OCI-LY1 (cell line): ENCODE results near the gene PLEKHA8.

Experiments
- H2AFZ ChIP-seq: fragments of 200-600 bp; sonication (generic), shearing (Covaris generic); 2 replicates; pipeline ENCODE4 v1.6.0; 2014; ENCODE audit warnings: antibody characterized with exemption, mild to moderate bottlenecking, low read length
- H3F3A ChIP-seq: fragments of 200-600 bp; sonication (generic), shearing (Covaris generic); 2 replicates; pipeline ENCODE4 v1.6.0; 2014; ENCODE audit warnings: mild to moderate bottlenecking, antibody characterized with exemption, low read length, moderate library complexity; ENCODE audit not compliant: insufficient read depth
- H3K27ac ChIP-seq: fragments of 200-600 bp; sonication (generic); 2 replicates; pipeline ENCODE4 v1.5.1; 2014; ENCODE audit warnings: low read length, mixed run types, mild to moderate bottlenecking, low read depth; ENCODE audit not compliant: poor library complexity, severe bottlenecking
- H3K27me3 ChIP-seq: fragments of 200-600 bp; sonication (generic); 2 replicates; pipeline ENCODE4 v1.6.0; 2014; ENCODE audit warnings: antibody characterized with exemption, mild to moderate bottlenecking, low read length, moderate library complexity; ENCODE audit not compliant: insufficient read depth
- H3K36me3 ChIP-seq: fragments of 200-600 bp; sonication (generic); 2 replicates; pipeline ENCODE4 v1.6.1; 2014; ENCODE audit warnings: mild to moderate bottlenecking, antibody characterized with exemption, low read length, moderate library complexity, mixed read lengths; ENCODE audit not compliant: insufficient read depth
- H3K4me1 ChIP-seq: fragments of 200-600 bp; sonication (generic); 2 replicates; pipeline ENCODE4 v1.5.1; 2014; ENCODE audit warnings: mild to moderate bottlenecking, low read length, moderate library complexity; ENCODE audit not compliant: insufficient read depth, severe bottlenecking
- H3K4me2 ChIP-seq: fragments of 200-600 bp; sonication (generic), shearing (Covaris generic); 2 replicates; pipeline ENCODE4 v1.6.1; 2014; ENCODE audit warnings: low read length
- H3K4me3 ChIP-seq: fragments of 200-600 bp; sonication (generic); 2 replicates; pipeline ENCODE4 v1.5.1; 2014; ENCODE audit warnings: low read length, low read depth, mild to moderate bottlenecking, mixed read lengths; ENCODE audit not compliant: poor library complexity, severe bottlenecking
- H3K79me2 ChIP-seq: fragments of 200-600 bp; shearing (Covaris generic); 2 replicates; pipeline ENCODE4 v1.6.1; 2016; ENCODE audit warnings: mixed run types, low read length, mixed read lengths; ENCODE audit not compliant: insufficient read depth
- H3K9ac ChIP-seq: fragments of 200-600 bp; sonication (generic), shearing (Covaris generic); 2 replicates; pipeline ENCODE4 v1.6.1; 2014; ENCODE audit warnings: mild to moderate bottlenecking, low read length, mixed read lengths
- H3K9me2 ChIP-seq: fragments of 200-600 bp; sonication (generic), shearing (Covaris generic); 2 replicates; pipeline ENCODE4 v1.6.1; 2014; ENCODE audit warnings: low read depth, mild to moderate bottlenecking, low read length, mixed read lengths
- H3K9me3 ChIP-seq: fragments of 200-600 bp; shearing (Covaris generic); 2 replicates; pipeline ENCODE4 v1.6.1; 2014; ENCODE audit warnings: low read length, mixed read lengths
- H4K20me1 ChIP-seq: fragments of 200-600 bp; sonication (generic), shearing (Covaris generic); 2 replicates; pipeline ENCODE4 v1.6.0; 2016; ENCODE audit warnings: mild to moderate bottlenecking, low read length; ENCODE audit not compliant: insufficient read depth
- EZH2 ChIP-seq: fragments of 200-600 bp; sonication (generic), shearing (Covaris generic); IDR thresholded peaks from 2 replicates; pipeline ENCODE4 v1.8.0; 2017; ENCODE audit warnings: borderline replicate concordance, mixed run types, mild to moderate bottlenecking, antibody characterized with exemption, low read length, moderate library complexity, mixed read lengths
- TF ChIP-seq, protein P1 (sequence below): fragments of 200-600 bp; sonication (generic), shearing (Covaris generic); IDR thresholded peaks from 2 replicates; pipeline ENCODE4 v1.5.1; 2017; ENCODE audit warnings: mild to moderate bottlenecking, antibody characterized with exemption, low read length, moderate library complexity, mixed read lengths

PLEKHA8 gene

DNA sequence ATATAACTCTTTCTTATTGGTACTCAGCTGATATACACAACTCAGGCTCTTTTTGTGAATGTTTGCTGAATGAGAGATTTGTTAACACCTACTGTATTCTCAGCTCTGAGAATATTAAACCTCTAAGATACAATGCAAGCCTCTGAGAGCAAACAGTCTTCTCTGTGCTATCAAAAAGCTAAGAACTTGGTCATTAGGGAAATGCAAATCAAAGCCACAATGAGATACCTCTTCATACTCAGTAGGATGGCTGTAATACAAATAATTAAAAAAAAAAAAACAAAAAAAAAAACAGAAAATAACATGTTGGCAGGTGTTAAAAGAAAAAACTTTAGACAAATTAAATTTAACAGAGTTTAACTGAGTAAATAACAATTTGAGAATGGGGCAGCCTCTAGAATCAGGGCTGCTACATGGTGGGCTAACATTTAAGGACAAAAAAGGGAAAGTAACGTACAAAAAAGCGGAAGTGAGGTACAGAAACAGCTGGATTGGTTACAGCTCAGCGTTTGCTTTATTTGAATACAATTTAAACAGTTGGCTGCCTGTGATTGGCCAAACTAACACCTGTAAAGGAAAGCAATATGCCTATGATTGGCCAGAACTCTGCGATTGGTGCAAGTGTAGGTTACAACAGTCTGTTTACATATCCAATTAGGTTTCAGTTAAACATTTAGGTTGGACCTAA lies 91.8 kb downstream of the PLEKHA8 start:
- Histone ChIP-seq H3K4me1 (peaks cover 8% of the 10 kb centered on the region), H3F3A (peaks cover 4% of the 10 kb centered on the region; the same call in 1 of the 2 replicates), H4K20me1 (no peaks in the 10 kb centered on the region), H3K79me2 (no peaks in the 10 kb centered on the region), H3K9ac (no peak overlapping the region), H3K9me3 (no peaks in the 10 kb centered on the region), H3K9me2 (no peaks in the 10 kb centered on the region), H3K4me2 (no peak overlapping the region), H3K36me3 (no peaks in the 10 kb centered on the region), H3K27ac (no peak overlapping the region), H3K27me3 (no peaks in the 10 kb centered on the region), H3K4me3 (no peak overlapping the region), H2AFZ (no peak overlapping the region)
- TF ChIP-seq EZH2 = no peak
- TF ChIP-seq, protein P1, sequence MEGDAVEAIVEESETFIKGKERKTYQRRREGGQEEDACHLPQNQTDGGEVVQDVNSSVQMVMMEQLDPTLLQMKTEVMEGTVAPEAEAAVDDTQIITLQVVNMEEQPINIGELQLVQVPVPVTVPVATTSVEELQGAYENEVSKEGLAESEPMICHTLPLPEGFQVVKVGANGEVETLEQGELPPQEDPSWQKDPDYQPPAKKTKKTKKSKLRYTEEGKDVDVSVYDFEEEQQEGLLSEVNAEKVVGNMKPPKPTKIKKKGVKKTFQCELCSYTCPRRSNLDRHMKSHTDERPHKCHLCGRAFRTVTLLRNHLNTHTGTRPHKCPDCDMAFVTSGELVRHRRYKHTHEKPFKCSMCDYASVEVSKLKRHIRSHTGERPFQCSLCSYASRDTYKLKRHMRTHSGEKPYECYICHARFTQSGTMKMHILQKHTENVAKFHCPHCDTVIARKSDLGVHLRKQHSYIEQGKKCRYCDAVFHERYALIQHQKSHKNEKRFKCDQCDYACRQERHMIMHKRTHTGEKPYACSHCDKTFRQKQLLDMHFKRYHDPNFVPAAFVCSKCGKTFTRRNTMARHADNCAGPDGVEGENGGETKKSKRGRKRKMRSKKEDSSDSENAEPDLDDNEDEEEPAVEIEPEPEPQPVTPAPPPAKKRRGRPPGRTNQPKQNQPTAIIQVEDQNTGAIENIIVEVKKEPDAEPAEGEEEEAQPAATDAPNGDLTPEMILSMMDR = no peak

DNA sequence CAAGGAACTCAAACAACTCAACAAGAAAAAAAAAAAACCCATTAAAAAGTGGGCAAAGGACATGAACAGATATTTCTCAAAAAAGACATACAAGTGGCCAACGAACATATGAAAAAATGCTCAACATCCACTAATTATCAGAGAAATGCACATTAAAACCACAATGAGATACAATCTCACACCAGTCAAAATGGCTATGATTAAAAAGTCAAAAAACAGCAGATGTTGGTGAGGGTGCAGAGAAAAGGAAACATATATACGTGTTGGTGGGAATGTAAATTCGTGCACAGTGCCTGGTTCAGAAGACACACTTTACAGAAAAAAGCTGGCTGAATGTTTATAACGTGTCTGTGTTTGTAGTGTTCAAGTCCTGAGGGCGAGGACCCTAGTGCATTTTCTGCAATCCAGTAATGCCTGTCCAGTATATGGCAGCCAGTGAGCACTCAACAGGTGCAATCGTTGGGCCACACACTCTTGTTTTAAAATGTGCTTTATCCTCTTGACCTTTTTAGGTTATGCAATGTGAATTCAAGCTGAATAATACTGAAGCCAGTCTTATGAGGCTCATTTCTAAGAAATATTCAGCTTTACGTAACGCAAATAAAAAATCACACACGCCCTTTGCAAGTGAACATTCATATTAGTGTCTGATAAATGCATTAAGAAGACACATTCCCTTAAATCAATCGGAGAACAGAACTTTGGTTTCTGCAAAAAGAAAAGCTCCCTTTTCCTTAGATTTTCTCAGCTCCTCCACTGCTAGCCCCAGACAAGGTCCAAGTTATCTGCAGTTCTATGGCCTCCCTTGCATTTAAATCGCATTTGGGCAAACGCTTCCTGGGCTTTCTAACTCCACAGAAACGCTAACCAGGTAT lies 105.8 kb downstream of the PLEKHA8 start:
- peak overlapping the region; percentile 49 for H3K9ac ChIP-seq
- H3K4me1 ChIP-seq = peaks cover 16% of the 10 kb centered on the region
- H4K20me1 ChIP-seq = no peaks in the 10 kb centered on the region
- TF ChIP-seq EZH2 = no peak
- TF ChIP-seq, protein P1 = no peak
- H3K27me3 ChIP-seq = 0 out of 2 replicates have a peak, but pooled peaks cover 4% of the 10 kb centered on the region
- H3K9me2 ChIP-seq = no peaks in the 10 kb centered on the region
- no peaks in the 10 kb centered on the region for H3K9me3 ChIP-seq
- H3K4me3 ChIP-seq = peak overlapping the region; percentile 65
- H3K27ac ChIP-seq = no peak overlapping the region
- peak overlapping the region; percentile 87 for H3K4me2 ChIP-seq
- H3K36me3 ChIP-seq = no peaks in the 10 kb centered on the region; the same call in 1 of the 2 replicates
- no peaks in the 10 kb centered on the region for H3F3A ChIP-seq
- peak overlapping the region; percentile 33; the same call in 1 of the 2 replicates for H2AFZ ChIP-seq
- H3K79me2 ChIP-seq = no peaks in the 10 kb centered on the region

GRCh38 chr7:30134611-30135300 lies 106.5 kb downstream of the PLEKHA8 start, which contains the start of gene MTURN:
Gene MTURN, plus strand, starts transcription at chr7:30134986. Its CDS starts 151 bp downstream, at chr7:30135137.
- H3K4me2 ChIP-seq = peak within 1 kb of the TSS; percentile 87
- H3K9ac ChIP-seq = peak within 1 kb of the TSS; percentile 69
- H3K9me3 ChIP-seq = no peaks in the 10 kb centered on the region
- TF ChIP-seq, protein P1 = no peak
- TF ChIP-seq EZH2 = no peak
- H3F3A ChIP-seq = no peaks in the 10 kb centered on the region
- no peak within 1 kb of the TSS for H3K27ac ChIP-seq
- H3K4me1 ChIP-seq = peaks cover 16% of the 10 kb centered on the region
- H3K79me2 ChIP-seq = no peaks in the 10 kb centered on the region
- H4K20me1 ChIP-seq = no peaks in the 10 kb centered on the region
- H2AFZ ChIP-seq = peak within 1 kb of the TSS; percentile 33; the same call in 1 of the 2 replicates
- H3K9me2 ChIP-seq = no peaks in the 10 kb centered on the region
- 0 out of 2 replicates have a peak, but pooled peaks cover 4% of the 10 kb centered on the region for H3K27me3 ChIP-seq
- H3K36me3 ChIP-seq = no peaks in the 10 kb centered on the region
- peak within 1 kb of the TSS; percentile 65 for H3K4me3 ChIP-seq
